Mucosa of descending colon (tissue), 3 donors: ENCODE results near the gene FAM204A. TPM values are rescaled to one million over a fixed set of nuclear protein-coding genes. Genes with fewer than 3 reads are reported as not detected.

ENCODE experiments used
- ATAC-seq: fragments of 200-7000 bp; cut with Tn5 transposase; one replicate; pipeline ENCODE4 v1.9.1; 2020; ENCODE audit warnings: mild to moderate bottlenecking, moderate library complexity
- DNase-seq, 3 donors: peaks; one replicate each; pipeline ENCODE4 v3.0.0-alpha.2; 2020
- H3K36me3 ChIP-seq: fragments of 200-600 bp; one replicate; pipeline ENCODE4 v1.8.0; 2021; ENCODE audit warnings: low read depth, mild to moderate bottlenecking
- H3K4me1 ChIP-seq: fragments of 200-600 bp; one replicate; pipeline ENCODE4 v1.8.0; 2021; ENCODE audit warnings: low read depth, mild to moderate bottlenecking
- H3K4me3 ChIP-seq: fragments of 200-600 bp; one replicate; pipeline ENCODE4 v1.8.0; 2021; ENCODE audit warnings: mild to moderate bottlenecking
- H3K9me3 ChIP-seq: fragments of 200-600 bp; one replicate; pipeline ENCODE4 v1.8.0; 2021; ENCODE audit warnings: mild to moderate bottlenecking
- CTCF ChIP-seq: fragments of 200-600 bp; IDR thresholded peaks from one replicate; pipeline ENCODE4 v1.8.0; 2022; ENCODE audit warnings: antibody characterized with exemption, mild to moderate bottlenecking
- intact Hi-C, 2 donors: fragments of 100-400 bp; cut with DNase I in 1 of 2; cut with micrococcal nuclease in 1 of 2; formaldehyde crosslinking; loops; one replicate each; pipeline versions ENCODE4 v1.11.0 to v1.11.1; 2022; cut with DNase I, micrococcal nuclease
- total RNA-seq, 3 donors: library from RNA; stranded (reverse); fragmentation: NEBNext Ultra II Directional in 2 of 3; extraction: Animal tissue kit (Norgen Biotek cat#: 25700) in 2 of 3; gene quantifications; one replicate each; pipeline versions ENCODE4 v1.2.1 to v1.2.4, GENCODE V29; 2021 to 2023
- donor health status: DM: no; HTN: no; CAD: no; lungs with moderate emphysema.
- donor health status: DM: no; HTN: no; CAD: no.
- donor health status: DM: no; HTN: yes; CAD: no.

FAM204A gene
- total RNA-seq, 3 donors from 2014 or later = 45.2 to 79.8 (median 51.1) TPM

- DNase-seq = no peak
- no peak for TF ChIP-seq CTCF
- no peaks in the 10 kb centered on the region for H3K9me3 ChIP-seq
- intact Hi-C loops = no loop called here
- H3K4me1 ChIP-seq = no peaks in the 10 kb centered on the region
- H3K4me3 ChIP-seq = no peak overlapping the region
- no peak for ATAC-seq
- no peaks in the 10 kb centered on the region for H3K36me3 ChIP-seq
Measured at GRCh38 chr10:118251791-118252190, 90.3 kb downstream of the FAM204A start.

GRCh38 chr10:118249714-118250113 is 92.4 kb downstream of the FAM204A start:
- Histone ChIP-seq H3K4me1 (no peaks in the 10 kb centered on the region), H3K9me3 (no peaks in the 10 kb centered on the region), H3K36me3 (no peaks in the 10 kb centered on the region), H3K4me3 (no peak overlapping the region)
- intact Hi-C loops = loop anchor here (10.0 kb wide), 2 partner anchors 715 to 755 kb away; no protein-coding TSS in a partner anchor
- no peak for TF ChIP-seq CTCF
- ATAC-seq (no peak), DNase-seq (no peak)
